ENCODE measurements around the gene CCDC187. TPM values are rescaled to one million over a fixed set of nuclear protein-coding genes. Genes with fewer than 3 reads are reported as not detected.
A peak's percentile ranks its signal among the peaks of the same experiment; 100 is the strongest.

The CCDC187 gene
- total RNA-seq, 1 donor from 2014 or later, result not detected

GRCh38 chr9:136339958-136340310 is 36.0 kb upstream of the CCDC187 start:
- DNase-seq (ENCODE audit: low read depth in 2 of 2), result no peak

GRCh38 chr9:136339173-136339957 is 35.5 kb upstream of the CCDC187 start:
- peak; percentile 71 to 77 for DNase-seq (ENCODE audit: low read depth in 2 of 2)

GRCh38 chr9:136338511-136338910 is 34.6 kb upstream of the CCDC187 start:
- no peak for DNase-seq (ENCODE audit: low read depth in 2 of 2)

- DNase-seq (ENCODE audit: low read depth in 2 of 2), result no peak
Observed at GRCh38 chr9:136337416-136338395, 33.8 kb upstream of the CCDC187 start.

- no peak for DNase-seq (ENCODE audit: low read depth in 2 of 2)
Observed at GRCh38 chr9:136336881-136337280, 33.0 kb upstream of the CCDC187 start.

GRCh38 chr9:136336156-136336870 is 32.4 kb upstream of the CCDC187 start:
- no peak for DNase-seq (ENCODE audit: low read depth in 2 of 2)

- DNase-seq (ENCODE audit: low read depth in 2 of 2), result no peak
Observed at GRCh38 chr9:136335296-136336155, 31.6 kb upstream of the CCDC187 start.

- no peak for DNase-seq (ENCODE audit: low read depth in 2 of 2)
Observed at GRCh38 chr9:136334541-136334940, 30.6 kb upstream of the CCDC187 start.

- DNase-seq (ENCODE audit: low read depth in 2 of 2), result no peak
Observed at GRCh38 chr9:136333486-136333885, 29.6 kb upstream of the CCDC187 start.

- no peak for DNase-seq (ENCODE audit: low read depth in 2 of 2)
Observed at GRCh38 chr9:136333045-136333444, 29.2 kb upstream of the CCDC187 start.

GRCh38 chr9:136332482-136332983 is 28.6 kb upstream of the CCDC187 start:
- DNase-seq (ENCODE audit: low read depth in 2 of 2), result no peak

- DNase-seq (ENCODE audit: low read depth in 2 of 2), result no peak
Observed at GRCh38 chr9:136331556-136332481, 27.9 kb upstream of the CCDC187 start.

- no peak for DNase-seq (ENCODE audit: low read depth in 2 of 2)
Observed at GRCh38 chr9:136331030-136331429, 27.1 kb upstream of the CCDC187 start.

GRCh38 chr9:136330406-136330990 is 26.6 kb upstream of the CCDC187 start:
- peak in 1 of 2 donors; percentile 56 for DNase-seq (ENCODE audit: low read depth in 2 of 2)

GRCh38 chr9:136329636-136330405 is 25.9 kb upstream of the CCDC187 start:
- no peak for DNase-seq (ENCODE audit: low read depth in 2 of 2)

GRCh38 chr9:136329211-136329627 is 25.3 kb upstream of the CCDC187 start:
- DNase-seq (ENCODE audit: low read depth in 2 of 2), result no peak

- peak; percentile 32 to 47 for DNase-seq (ENCODE audit: low read depth in 2 of 2)
Observed at GRCh38 chr9:136328622-136329041, 24.7 kb upstream of the CCDC187 start.

- DNase-seq (ENCODE audit: low read depth in 2 of 2), result no peak
Observed at GRCh38 chr9:136328011-136328621, 24.2 kb upstream of the CCDC187 start.

All from lung microvascular endothelial cell (primary cell).